Iris pigment epithelial cell (primary cell): ENCODE data around the gene MAN1B1.
"Not testable (repeated sequence)": the region's sequence is repeated elsewhere in the genome, so short reads cannot be mapped to it uniquely, and the experiment has no call there.

ENCODE experiments used
- DNase-seq: peaks from one replicate; pipeline ENCODE4 v3.0.0-alpha.2; 2011; ENCODE audit warnings: low read depth

The MAN1B1 gene

GRCh38 chr9:137111788-137112563 is 25.2 kb downstream of the MAN1B1 start:
- DNase-seq, result no peak

- no peak for DNase-seq
Measured at GRCh38 chr9:137112564-137113384, 26.0 kb downstream of the MAN1B1 start.

GRCh38 chr9:137113385-137114159 is 26.8 kb downstream of the MAN1B1 start:
- DNase-seq, result no peak

- no peak for DNase-seq
Measured at GRCh38 chr9:137114220-137114612, 27.4 kb downstream of the MAN1B1 start.

- DNase-seq, result peak; percentile 33
Measured at GRCh38 chr9:137114613-137115393, 28.0 kb downstream of the MAN1B1 start, which contains the start of gene DPP7. Gene DPP7 (minus strand): TSS chr9:137114733. CDS start chr9:137114713, 20 bp downstream.

GRCh38 chr9:137115394-137116026 is 28.7 kb downstream of the MAN1B1 start:
- no peak for DNase-seq

GRCh38 chr9:137116027-137116507 is 29.3 kb downstream of the MAN1B1 start:
- DNase-seq, result no peak

- DNase-seq, result peak; percentile 19
Measured at GRCh38 chr9:137116728-137117127, 29.9 kb downstream of the MAN1B1 start.

GRCh38 chr9:137117269-137117731 is 30.5 kb downstream of the MAN1B1 start:
- no peak for DNase-seq

GRCh38 chr9:137118092-137118603 is 31.4 kb downstream of the MAN1B1 start:
- DNase-seq, result not testable (repeated sequence)

- not testable (repeated sequence) for DNase-seq
Measured at GRCh38 chr9:137121927-137122795, 35.4 kb downstream of the MAN1B1 start.

- DNase-seq, result not testable (repeated sequence)
Measured at GRCh38 chr9:137122796-137123467, 36.1 kb downstream of the MAN1B1 start.

GRCh38 chr9:137123468-137123837 is 36.7 kb downstream of the MAN1B1 start:
- DNase-seq, result no peak

GRCh38 chr9:137123952-137124462 is 37.2 kb downstream of the MAN1B1 start:
- DNase-seq, result not testable (repeated sequence)

- DNase-seq, result no peak
Measured at GRCh38 chr9:137126786-137127185, 40.0 kb downstream of the MAN1B1 start.

GRCh38 chr9:137127301-137128157 is 40.7 kb downstream of the MAN1B1 start:
- DNase-seq, result peak; percentile 32

- no peak for DNase-seq
Measured at GRCh38 chr9:137128158-137128861, 41.5 kb downstream of the MAN1B1 start.
